Fibroblast of mammary gland (primary cell): ENCODE results near the gene SLC35B4.

Experiments
- DNase-seq: peaks from one replicate; pipeline ENCODE4 v3.0.0-alpha.2; 2010; ENCODE audit warnings: low read depth
- H3K4me3 ChIP-seq: 2 replicates; pipeline ENCODE4 v1.5.1; 2011; ENCODE audit warnings: low read depth, mild to moderate bottlenecking, low read length, moderate library complexity; ENCODE audit not compliant: control insufficient read depth
- CTCF ChIP-seq: conservative IDR thresholded peaks from 2 replicates; pipeline ENCODE4 v1.5.1; 2011; ENCODE audit warnings: low read depth, low read length, inconsistent platforms; ENCODE audit not compliant: control insufficient read depth, insufficient read depth

SLC35B4 gene

GRCh38 chr7:134289423-134289822 lies 27.3 kb downstream of the SLC35B4 start:
- no peak for TF ChIP-seq CTCF
- DNase-seq: peak; percentile 34
- H3K4me3 ChIP-seq: no peak overlapping the region

GRCh38 chr7:134287916-134288659 lies 28.6 kb downstream of the SLC35B4 start:
- no peak for TF ChIP-seq CTCF
- no peak for DNase-seq

GRCh38 chr7:134284952-134285351 lies 31.8 kb downstream of the SLC35B4 start:
- no peak for DNase-seq
- no peak for TF ChIP-seq CTCF
- H3K4me3 ChIP-seq: no peak overlapping the region

More at GRCh38 chr7:134287916-134288659, 28.6 kb downstream of the SLC35B4 start:
- no peak overlapping the region for H3K4me3 ChIP-seq

- H3K4me3 ChIP-seq: no peak overlapping the region
- DNase-seq: no peak
- no peak for TF ChIP-seq CTCF
Measured at GRCh38 chr7:134284011-134284410, 32.7 kb downstream of the SLC35B4 start.

GRCh38 chr7:134280508-134280907 lies 36.2 kb downstream of the SLC35B4 start:
- no peak for TF ChIP-seq CTCF
- H3K4me3 ChIP-seq: no peak overlapping the region
- no peak for DNase-seq

- no peak overlapping the region for H3K4me3 ChIP-seq
- no peak for DNase-seq
- TF ChIP-seq CTCF: no peak
Measured at GRCh38 chr7:134279898-134280297, 36.8 kb downstream of the SLC35B4 start.
